Measurements from ENCODE around the gene KIN. TPM values are rescaled to one million over a fixed set of nuclear protein-coding genes. Genes with fewer than 3 reads are reported as not detected.
"Not testable (repeated sequence)": the region's sequence is repeated elsewhere in the genome, so short reads cannot be mapped to it uniquely, and the experiment has no call there.

KIN gene
- total RNA-seq, 1 donor = 5.8 TPM

DNA sequence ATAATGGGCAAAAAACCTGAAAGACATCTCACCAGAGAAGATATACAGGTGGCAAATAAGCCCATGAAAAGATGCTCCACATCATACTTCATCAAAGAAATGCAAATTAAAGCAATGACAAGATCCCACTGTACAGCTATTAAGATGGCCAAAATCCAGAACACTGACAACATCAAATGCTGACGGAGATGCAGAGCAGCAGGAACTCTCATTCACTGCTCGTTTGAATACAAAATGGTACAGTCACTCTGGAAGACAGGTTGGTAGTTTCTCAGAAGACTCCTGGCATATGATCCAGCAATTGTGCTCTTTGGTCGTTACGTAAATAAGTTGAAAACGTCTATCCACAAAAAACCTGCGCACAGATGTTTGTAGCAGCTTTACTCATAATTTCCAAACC is 35.5 kb downstream of the KIN start:
- no peak for DNase-seq (ENCODE audit: insufficient read length, low spot score, missing footprints)
- Histone ChIP-seq H3K27ac (ENCODE audit: low read depth, low read length) (no peak overlapping the region), H3K79me2 (ENCODE audit: insufficient read depth, low read length) (no peaks in the 10 kb centered on the region), H3K4me1 (ENCODE audit: insufficient read depth, low read length) (no peaks in the 10 kb centered on the region), H3K27me3 (ENCODE audit: insufficient read depth, low read length) (no peaks in the 10 kb centered on the region), H3K36me3 (ENCODE audit: insufficient read depth, low read length) (peaks cover 35% of the 10 kb centered on the region), H4K20me1 (ENCODE audit: insufficient read depth, low read length) (no peaks in the 10 kb centered on the region), H3K9me3 (ENCODE audit: low read depth, low read length) (no peaks in the 10 kb centered on the region), H2AFZ (ENCODE audit: low read length) (no peak overlapping the region), H3K4me3 (ENCODE audit: insufficient read depth, low read length) (no peak overlapping the region), H3K4me2 (ENCODE audit: insufficient read depth, low read length) (no peak overlapping the region)
- TF ChIP-seq, protein P1, sequence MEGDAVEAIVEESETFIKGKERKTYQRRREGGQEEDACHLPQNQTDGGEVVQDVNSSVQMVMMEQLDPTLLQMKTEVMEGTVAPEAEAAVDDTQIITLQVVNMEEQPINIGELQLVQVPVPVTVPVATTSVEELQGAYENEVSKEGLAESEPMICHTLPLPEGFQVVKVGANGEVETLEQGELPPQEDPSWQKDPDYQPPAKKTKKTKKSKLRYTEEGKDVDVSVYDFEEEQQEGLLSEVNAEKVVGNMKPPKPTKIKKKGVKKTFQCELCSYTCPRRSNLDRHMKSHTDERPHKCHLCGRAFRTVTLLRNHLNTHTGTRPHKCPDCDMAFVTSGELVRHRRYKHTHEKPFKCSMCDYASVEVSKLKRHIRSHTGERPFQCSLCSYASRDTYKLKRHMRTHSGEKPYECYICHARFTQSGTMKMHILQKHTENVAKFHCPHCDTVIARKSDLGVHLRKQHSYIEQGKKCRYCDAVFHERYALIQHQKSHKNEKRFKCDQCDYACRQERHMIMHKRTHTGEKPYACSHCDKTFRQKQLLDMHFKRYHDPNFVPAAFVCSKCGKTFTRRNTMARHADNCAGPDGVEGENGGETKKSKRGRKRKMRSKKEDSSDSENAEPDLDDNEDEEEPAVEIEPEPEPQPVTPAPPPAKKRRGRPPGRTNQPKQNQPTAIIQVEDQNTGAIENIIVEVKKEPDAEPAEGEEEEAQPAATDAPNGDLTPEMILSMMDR (IDR thresholded peaks at IDR 0.05; ENCODE audit: extremely low read depth, low read depth, low read length) = no peak

- Histone ChIP-seq H3K36me3 (ENCODE audit: insufficient read depth, low read length) (peaks cover 24% of the 10 kb centered on the region), H3K4me3 (ENCODE audit: insufficient read depth, low read length) (no peak overlapping the region), H3K27ac (ENCODE audit: low read depth, low read length) (no peak overlapping the region), H4K20me1 (ENCODE audit: insufficient read depth, low read length) (no peaks in the 10 kb centered on the region), H3K27me3 (ENCODE audit: insufficient read depth, low read length) (no peaks in the 10 kb centered on the region), H2AFZ (ENCODE audit: low read length) (no peak overlapping the region), H3K9me3 (ENCODE audit: low read depth, low read length) (no peaks in the 10 kb centered on the region), H3K79me2 (ENCODE audit: insufficient read depth, low read length) (no peaks in the 10 kb centered on the region), H3K4me2 (ENCODE audit: insufficient read depth, low read length) (no peak overlapping the region), H3K4me1 (ENCODE audit: insufficient read depth, low read length) (no peaks in the 10 kb centered on the region)
- peak; percentile 50 for DNase-seq (ENCODE audit: insufficient read length, low spot score, missing footprints)
- TF ChIP-seq, protein P1 (IDR thresholded peaks at IDR 0.05; ENCODE audit: extremely low read depth, low read depth, low read length) = no peak
These were observed 37.6 kb downstream of the KIN start for GRCh38 chr10:7750222-7750621.

DNA sequence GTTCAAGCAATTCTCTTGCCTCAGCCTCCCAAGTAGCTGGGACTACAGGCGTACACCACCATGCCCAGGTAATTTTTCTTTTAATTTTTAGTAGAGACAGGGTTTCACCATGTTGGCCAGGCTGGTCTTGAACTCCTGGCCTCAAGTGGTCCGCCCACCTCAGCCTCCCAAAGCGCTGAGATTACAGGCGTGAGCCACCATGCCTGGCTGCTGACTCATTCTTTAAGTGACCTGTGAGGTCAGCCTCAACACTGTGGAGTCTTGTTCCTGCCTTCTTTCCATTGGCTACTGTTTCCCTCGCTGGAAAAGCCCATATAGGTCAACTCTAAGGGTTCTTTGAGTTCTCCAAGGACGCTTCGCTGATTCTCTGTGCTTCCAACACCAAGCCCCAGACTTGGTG is 39.2 kb downstream of the KIN start:
- H3K79me2 ChIP-seq (ENCODE audit: insufficient read depth, low read length); H3K4me1 ChIP-seq (ENCODE audit: insufficient read depth, low read length); H3K4me3 ChIP-seq (ENCODE audit: insufficient read depth, low read length); H3K4me2 ChIP-seq (ENCODE audit: insufficient read depth, low read length); H3K9me3 ChIP-seq (ENCODE audit: low read depth, low read length); H2AFZ ChIP-seq (ENCODE audit: low read length); H3K27ac ChIP-seq (ENCODE audit: low read depth, low read length); H4K20me1 ChIP-seq (ENCODE audit: insufficient read depth, low read length); H3K27me3 ChIP-seq (ENCODE audit: insufficient read depth, low read length); DNase-seq (ENCODE audit: insufficient read length, low spot score, missing footprints): not testable (repeated sequence)
- peaks cover 15% of the 10 kb centered on the region for H3K36me3 ChIP-seq (ENCODE audit: insufficient read depth, low read length)

- no peak overlapping the region for H2AFZ ChIP-seq (ENCODE audit: low read length)
- H3K36me3 ChIP-seq (ENCODE audit: insufficient read depth, low read length) = no peaks in the 10 kb centered on the region
- no peak overlapping the region for H3K4me2 ChIP-seq (ENCODE audit: insufficient read depth, low read length)
- H3K4me3 ChIP-seq (ENCODE audit: insufficient read depth, low read length) = no peak overlapping the region
- TF ChIP-seq, protein P1 (IDR thresholded peaks at IDR 0.05; ENCODE audit: extremely low read depth, low read depth, low read length) = no peak
- no peaks in the 10 kb centered on the region for H3K9me3 ChIP-seq (ENCODE audit: low read depth, low read length)
- no peaks in the 10 kb centered on the region for H4K20me1 ChIP-seq (ENCODE audit: insufficient read depth, low read length)
- H3K4me1 ChIP-seq (ENCODE audit: insufficient read depth, low read length) = no peaks in the 10 kb centered on the region
- no peaks in the 10 kb centered on the region for H3K27me3 ChIP-seq (ENCODE audit: insufficient read depth, low read length)
- no peaks in the 10 kb centered on the region for H3K79me2 ChIP-seq (ENCODE audit: insufficient read depth, low read length)
- DNase-seq (ENCODE audit: insufficient read length, low spot score, missing footprints) = no peak
- H3K27ac ChIP-seq (ENCODE audit: low read depth, low read length) = no peak overlapping the region
These were observed 43.5 kb downstream of the KIN start for GRCh38 chr10:7744307-7744706.

Measured in osteoblast (primary cell).